GM13976 (cell line): ENCODE results near the gene VSIR.

Source experiments
- DNase-seq: peaks from one replicate; pipeline ENCODE4 v3.0.0; 2012; ENCODE audit warnings: low spot score
- CTCF ChIP-seq: IDR thresholded peaks from 2 replicates; pipeline ENCODE4 v1.5.1; 2012; ENCODE audit warnings: borderline replicate concordance, mild to moderate bottlenecking; ENCODE audit not compliant: insufficient read depth; ENCODE audit errors: extremely low read depth, missing control alignments, control extremely low read depth
- in situ Hi-C: fragments of 300-500 bp; cut with MboI; formaldehyde crosslinking; loops from one replicate; pipeline ENCODE4 v1.12.0; 2022; ENCODE audit warnings: low sequenced_read_pairs, mixed read lengths, inconsistent platforms; ENCODE audit not compliant: unreplicated experiment

VSIR gene

GRCh38 chr10:71799608-71800453, 26.5 kb upstream of the VSIR start:
- in situ Hi-C loops, result no loop called here
- TF ChIP-seq CTCF, result no peak
- DNase-seq, result no peak

- in situ Hi-C loops, result no loop called here
- no peak for DNase-seq
Measured at GRCh38 chr10:71799112-71799511, 25.8 kb upstream of the VSIR start.

GRCh38 chr10:71798308-71798624, 24.9 kb upstream of the VSIR start:
- TF ChIP-seq CTCF, result no peak
- in situ Hi-C loops, result no loop called here
- DNase-seq, result no peak

More at GRCh38 chr10:71799112-71799511, 25.8 kb upstream of the VSIR start:
- no peak for TF ChIP-seq CTCF

GRCh38 chr10:71797533-71798307, 24.4 kb upstream of the VSIR start:
- no peak for DNase-seq

GRCh38 chr10:71796749-71797405, 23.6 kb upstream of the VSIR start:
- DNase-seq, result no peak
- no peak for TF ChIP-seq CTCF
- in situ Hi-C loops, result no loop called here

More at GRCh38 chr10:71797533-71798307, 24.4 kb upstream of the VSIR start:
- no peak for TF ChIP-seq CTCF
- in situ Hi-C loops, result no loop called here

GRCh38 chr10:71795248-71795647, 21.9 kb upstream of the VSIR start:
- DNase-seq, result no peak
- in situ Hi-C loops, result no loop called here
- no peak for TF ChIP-seq CTCF
